ENCODE data around the gene RNF7. TPM values are rescaled to one million over a fixed set of nuclear protein-coding genes. Genes with fewer than 3 reads are reported as not detected.
A peak's percentile ranks its signal among the peaks of the same experiment; 100 is the strongest.

RNF7 gene
- total RNA-seq, 1 donor from 2014 or later = 105 TPM

GRCh38 chr3:141779667-141780066, 41.6 kb downstream of the RNF7 start:
- H3K27ac Mint-ChIP-seq (ENCODE audit: unreplicated experiment) = no peak overlapping the region
- no peaks in the 10 kb centered on the region for H3K4me1 Mint-ChIP-seq (ENCODE audit: low read depth)
- no peaks in the 10 kb centered on the region for H3K27me3 Mint-ChIP-seq (ENCODE audit: low read depth)
- no peak for TF ChIP-seq CTCF (IDR thresholded peaks at IDR 0.05)
- no peaks in the 10 kb centered on the region for H3K36me3 Mint-ChIP-seq (ENCODE audit: low read depth)
- peaks cover 3% of the 10 kb centered on the region for H3K9me3 Mint-ChIP-seq (ENCODE audit: low read depth)
- no peak for DNase-seq (ENCODE audit: low spot score)
- no peak overlapping the region for H3K4me3 Mint-ChIP-seq (ENCODE audit: unreplicated experiment)

- Mint-ChIP-seq H3K4me3 (ENCODE audit: unreplicated experiment) (no peak overlapping the region), H3K36me3 (ENCODE audit: low read depth) (no peaks in the 10 kb centered on the region), H3K4me1 (ENCODE audit: low read depth) (no peaks in the 10 kb centered on the region), H3K27ac (ENCODE audit: unreplicated experiment) (no peak overlapping the region), H3K27me3 (ENCODE audit: low read depth) (no peaks in the 10 kb centered on the region), H3K9me3 (ENCODE audit: low read depth) (peaks cover 3% of the 10 kb centered on the region)
- no peak for DNase-seq (ENCODE audit: low spot score)
- peak; percentile 9 for TF ChIP-seq CTCF (IDR thresholded peaks at IDR 0.05)
Measured at GRCh38 chr3:141782386-141782932, 44.4 kb downstream of the RNF7 start.

- Mint-ChIP-seq H3K27me3 (ENCODE audit: low read depth) (no peaks in the 10 kb centered on the region), H3K4me1 (ENCODE audit: low read depth) (no peaks in the 10 kb centered on the region), H3K27ac (ENCODE audit: unreplicated experiment) (no peak overlapping the region), H3K36me3 (ENCODE audit: low read depth) (no peaks in the 10 kb centered on the region), H3K4me3 (ENCODE audit: unreplicated experiment) (no peak overlapping the region), H3K9me3 (ENCODE audit: low read depth) (peaks cover 3% of the 10 kb centered on the region)
- DNase-seq (ENCODE audit: low spot score) = no peak
- TF ChIP-seq CTCF (IDR thresholded peaks at IDR 0.05) = no peak
Measured at GRCh38 chr3:141783632-141784031, 45.5 kb downstream of the RNF7 start.

GRCh38 chr3:141784096-141784495, 46.0 kb downstream of the RNF7 start:
- Mint-ChIP-seq H3K4me3 (ENCODE audit: unreplicated experiment) (no peak overlapping the region), H3K27ac (ENCODE audit: unreplicated experiment) (no peak overlapping the region), H3K4me1 (ENCODE audit: low read depth) (no peaks in the 10 kb centered on the region), H3K9me3 (ENCODE audit: low read depth) (peaks cover 3% of the 10 kb centered on the region), H3K27me3 (ENCODE audit: low read depth) (no peaks in the 10 kb centered on the region), H3K36me3 (ENCODE audit: low read depth) (no peaks in the 10 kb centered on the region)
- no peak for DNase-seq (ENCODE audit: low spot score)
- TF ChIP-seq CTCF (IDR thresholded peaks at IDR 0.05) = no peak

- Mint-ChIP-seq H3K4me3 (ENCODE audit: unreplicated experiment) (no peak overlapping the region), H3K27ac (ENCODE audit: unreplicated experiment) (no peak overlapping the region), H3K4me1 (ENCODE audit: low read depth) (no peaks in the 10 kb centered on the region), H3K36me3 (ENCODE audit: low read depth) (no peaks in the 10 kb centered on the region), H3K9me3 (ENCODE audit: low read depth) (peaks cover 3% of the 10 kb centered on the region), H3K27me3 (ENCODE audit: low read depth) (no peaks in the 10 kb centered on the region)
- DNase-seq (ENCODE audit: low spot score) = no peak
- no peak for TF ChIP-seq CTCF (IDR thresholded peaks at IDR 0.05)
Measured at GRCh38 chr3:141784531-141784930, 46.4 kb downstream of the RNF7 start.
